HepG2 (cell line): ENCODE results near the gene GAS2L2. TPM values are rescaled to one million over a fixed set of nuclear protein-coding genes. Genes with fewer than 3 reads are reported as not detected.

Experiments
- ATAC-seq: fragments of 200-7000 bp; cut with Tn5 transposase; 3 replicates; pipeline ENCODE4 v1.9.1; 2020; ENCODE audit warnings: mild to moderate bottlenecking, moderate library complexity
- BruUV-seq: library from RNA; stranded (reverse); fragments of 400-500 nt; replicated peaks from 2 replicates; lab custom pipeline; 2021; lab: Mats Ljungman, UMichigan
- CTCF ChIA-PET: fragments of 300-600 bp; formaldehyde crosslinking; extraction: SDS; loops from one replicate; lab custom pipeline; 2021; ENCODE audit warnings: low total read pairs, inconsistent platforms, low intra/inter-chr PET ratio; lab: Yijun Ruan, JAX
- POLR2A ChIA-PET: fragments of 350-600 bp; sonication (Branson Sonifier 250); formaldehyde crosslinking; loops from one replicate; lab custom pipeline; 2020; ENCODE audit warnings: antibody characterized with exemption, inconsistent platforms; lab: Yijun Ruan, JAX
- DNase-seq: peaks from one replicate; pipeline ENCODE4 v3.0.0-alpha.2; 2015; ENCODE audit warnings: low spot score
- FAIRE-seq: peaks from 3 replicates; lab custom pipeline; 2011; peaks lifted over from hg19 to GRCh38; lab: Jason Lieb, UNC
- H2AFZ ChIP-seq: one replicate; pipeline ENCODE4 v1.6.1; 2011; ENCODE audit warnings: low read length, inconsistent platforms
- H3K27ac ChIP-seq: fragments of 300-600 bp; 3 replicates; pipeline ENCODE4 v1.8.0; 2011; ENCODE audit warnings: mixed run types, mild to moderate bottlenecking, mixed read lengths, low read length, inconsistent platforms; ENCODE audit not compliant: insufficient read depth; ENCODE audit errors: extremely low read length
- H3K27me3 ChIP-seq, 2 experiments: fragments of 200-600 bp in 1 of 2; 2 replicates in 1 of 2; 3 replicates in 1 of 2; pipeline versions ENCODE4 v1.6.0 to v1.8.0; 2011; ENCODE audit warnings: low read length in 2 of 2, mild to moderate bottlenecking in 2 of 2, moderate library complexity in 2 of 2, inconsistent platforms in 1 of 2; ENCODE audit not compliant: insufficient read depth in 2 of 2, control insufficient read depth in 1 of 2
- H3K36me3 ChIP-seq, 2 experiments: fragments of 200-600 bp in 1 of 2; replicated peaks in 1 of 2; 2 replicates in 1 of 2; 3 replicates in 1 of 2; pipeline versions ENCODE4 v1.5.1 to v1.8.0; 2011; ENCODE audit warnings: low read length in 2 of 2, inconsistent platforms in 1 of 2; ENCODE audit not compliant: insufficient read depth in 2 of 2, control insufficient read depth in 1 of 2
- H3K4me1 ChIP-seq: 2 replicates; pipeline ENCODE4 v1.5.1; 2012; ENCODE audit warnings: low read length, inconsistent platforms; ENCODE audit not compliant: insufficient read depth
- H3K4me2 ChIP-seq: 2 replicates; pipeline ENCODE4 v1.6.0; 2011; ENCODE audit warnings: low read depth, low read length, inconsistent platforms
- H3K4me3 ChIP-seq, 3 experiments: fragments of 200-600 bp in 1 of 3; sonication (generic), shearing (Covaris generic) in 1 of 3; replicated peaks in 1 of 3; 2 replicates each; pipeline ENCODE4 v1.5.1; 2011 to 2016; ENCODE audit warnings: low read length in 3 of 3, inconsistent platforms in 2 of 3, low read depth in 2 of 3, mild to moderate bottlenecking in 2 of 3, control low read depth in 1 of 3, mixed read lengths in 1 of 3; ENCODE audit not compliant: insufficient read depth in 1 of 3
- H3K79me2 ChIP-seq: one replicate; pipeline ENCODE4 v1.6.1; 2011; ENCODE audit warnings: low read length, inconsistent platforms; ENCODE audit not compliant: insufficient read depth
- H3K9ac ChIP-seq: 2 replicates; pipeline ENCODE4 v1.6.0; 2011; ENCODE audit warnings: mild to moderate bottlenecking, low read depth, low read length, inconsistent platforms; ENCODE audit not compliant: insufficient read depth
- H3K9me3 ChIP-seq: 2 replicates; pipeline ENCODE4 v1.5.1; 2012; ENCODE audit warnings: mild to moderate bottlenecking, low read length
- H4K20me1 ChIP-seq: 2 replicates; pipeline ENCODE4 v1.6.0; 2011; ENCODE audit warnings: inconsistent platforms, mild to moderate bottlenecking, low read length, moderate library complexity; ENCODE audit not compliant: insufficient read depth
- FOXO4 ChIP-seq: sonication (generic); formaldehyde crosslinking; conservative IDR thresholded peaks from 2 replicates; pipeline ENCODE4 v1.8.1; 2023; ENCODE audit warnings: missing genetic modification reagents
- GRHL1 ChIP-seq: sonication (generic); formaldehyde crosslinking; conservative IDR thresholded peaks from 2 replicates; pipeline ENCODE4 v1.8.0; 2022; ENCODE audit warnings: missing genetic modification reagents
- SRSF9 ChIP-seq: fragments of 200-400 bp; formaldehyde crosslinking; IDR thresholded peaks from 2 replicates; pipeline ENCODE4 v1.6.1; 2018; ENCODE audit warnings: borderline replicate concordance, mild to moderate bottlenecking, low read depth, low read length; ENCODE audit not compliant: insufficient read depth, poor library complexity, severe bottlenecking
- ZNF263 ChIP-seq: sonication (generic); formaldehyde crosslinking; IDR thresholded peaks from 2 replicates; pipeline ENCODE4 v1.4.0; 2020; ENCODE audit warnings: missing genetic modification reagents
- ZNF350 ChIP-seq: sonication (generic); formaldehyde crosslinking; IDR thresholded peaks from 2 replicates; pipeline ENCODE4 v1.4.0; 2020; ENCODE audit warnings: mild to moderate bottlenecking, low read depth, missing genetic modification reagents, borderline replicate concordance
- ZNF382 ChIP-seq: sonication (generic); formaldehyde crosslinking; IDR thresholded peaks from 2 replicates; pipeline ENCODE4 v1.5.0; 2020; ENCODE audit warnings: missing genetic modification reagents, mild to moderate bottlenecking, borderline replicate concordance
- ZNF737 ChIP-seq: sonication (generic); formaldehyde crosslinking; IDR thresholded peaks from 2 replicates; pipeline ENCODE4 v1.5.0; 2020; ENCODE audit warnings: missing genetic modification reagents, mild to moderate bottlenecking, borderline replicate concordance
- ZNF749 ChIP-seq: sonication (generic); formaldehyde crosslinking; IDR thresholded peaks from 2 replicates; pipeline ENCODE4 v1.8.0; 2022; ENCODE audit warnings: mild to moderate bottlenecking, missing genetic modification reagents, moderate library complexity, borderline replicate concordance
- WGBS: methylation state at CpG from one replicate; pipeline ENCODE4 v1.1.6; 2017; ENCODE audit warnings: low lambda C conversion rate; 5-methylcytosine and 5-hydroxymethylcytosine counted together
- in situ Hi-C: cut with HindIII; loops from 2 replicates; pipeline ENCODE4 v1.10.0; 2017; ENCODE audit warnings: low pct_unique_long_range_greater_than_20kb; ENCODE audit not compliant: extremely low pct_ligation_motif_present
- intact Hi-C: fragments of 100-400 bp; cut with micrococcal nuclease; formaldehyde crosslinking; loops from one replicate; pipeline ENCODE4 v1.10.0; 2022; ENCODE audit not compliant: unreplicated experiment
- polyA plus RNA-seq, 8 experiments: library from polyadenylated mRNA; depleted of rRNA in 3 of 8; stranded (reverse) in 7 of 8; unstranded in 1 of 8; fragments of >200 nt; fragmentation: Illumina TruSeq in 4 of 8; extraction: Trizol in 4 of 8; gene quantifications; 2 replicates each; pipeline versions ENCODE4 v1.2.1 to v1.2.3, GENCODE V29; 2011 to 2016; ENCODE audit warnings: low read depth in 4 of 8, missing spikeins in 1 of 8, mixed read lengths in 1 of 8; ENCODE audit not compliant: insufficient read depth in 1 of 8
- total RNA-seq, 5 experiments: library from RNA; depleted of rRNA; stranded (reverse); fragments of >200 nt; fragmentation: Illumina TruSeq; extraction: Trizol; gene quantifications; 2 replicates each; pipeline ENCODE4 v1.2.3, GENCODE V29; 2016; ENCODE audit warnings: low read depth in 1 of 5

The GAS2L2 gene
- total and polyA plus RNA-seq, 2 of the 13 experiments (the other 11 are each of a cell fraction or from before 2014, with no cell fraction given) = not detected

GRCh38 chr17:35764123-35764991 is 11.3 kb upstream of the GAS2L2 start (continued):
- peak; percentile 53; the same call in 1 of the 2 replicates for TF ChIP-seq ZNF350

GRCh38 chr17:35763767-35764122 is 10.7 kb upstream of the GAS2L2 start:
- H3K9me3 ChIP-seq = no peaks in the 10 kb centered on the region
- H3K4me2 ChIP-seq = peak overlapping the region; percentile 86
- FAIRE-seq (no peak), ATAC-seq (no peak), DNase-seq (no peak)
- H3K27ac ChIP-seq = no peak overlapping the region
- POLR2A ChIA-PET = interaction anchor here (0.8 to 4.5 kb wide), 4 partner anchors 11 to 185 kb away, joined by 4 to 60 read pairs (median 5); partner anchors contain the start of genes GAS2L2, PEX12, RASL10B and TAF15
- H3K4me3 ChIP-seq = peak overlapping the region in 2 of 3 experiments; percentile 27 to 76; a peak in 2 of 6 replicates
- 33% methylated on average over 16 of the region's 17 CpGs for WGBS
- in situ Hi-C loops (loop anchor here (5.0 kb wide), 1 partner anchor 44 kb away; the partner anchor contains the start of gene TAF15), intact Hi-C loops (loop anchor here (1.0 kb wide), 2 partner anchors 41 to 46 kb away; partner anchors contain the start of gene TAF15)
- peak overlapping the region; percentile 34; the same call in 1 of the 2 replicates for H3K9ac ChIP-seq
- no TSS peak for BruUV-seq
- no peak overlapping the region for H2AFZ ChIP-seq
- H3K79me2 ChIP-seq = no peaks in the 10 kb centered on the region
- H3K36me3 ChIP-seq = no peaks in the 10 kb centered on the region
- H3K27me3 ChIP-seq = peaks cover 3 to 33% of the 10 kb centered on the region in 2 experiments; a peak in 3 of 5 replicates
- TF ChIP-seq GRHL1 (CRISPR knock-in tag) (no peak), ZNF737 (CRISPR knock-in tag) (no peak), ZNF749 (CRISPR knock-in tag) (no peak), ZNF382 (CRISPR knock-in tag) (no peak), ZNF263 (CRISPR knock-in tag) (no peak), SRSF9 (no peak), FOXO4 (CRISPR knock-in tag) (no peak)
- H4K20me1 ChIP-seq = no peaks in the 10 kb centered on the region
- CTCF ChIA-PET = interaction anchor here (1.0 to 3.0 kb wide), 4 partner anchors 16 to 152 kb away, joined by 3 to 50 read pairs (median 16); partner anchors contain the start of gene TAF15
- H3K4me1 ChIP-seq = peaks cover 28% of the 10 kb centered on the region
